MCF 10A (cell line): ENCODE data around the gene SPRN. TPM values are rescaled to one million over a fixed set of nuclear protein-coding genes. Genes with fewer than 3 reads are reported as not detected.
"Not testable (repeated sequence)": the region's sequence is repeated elsewhere in the genome, so short reads cannot be mapped to it uniquely, and the experiment has no call there.

Experiments
- BruUV-seq: library from RNA; stranded (reverse); fragments of 400-500 nt; replicated peaks from 2 replicates; lab custom pipeline; 2021; lab: Mats Ljungman, UMichigan
- CTCF ChIA-PET: fragments of 300-600 bp; sonication (Branson Sonifier 250); formaldehyde crosslinking; extraction: SDS; loops from one replicate; lab custom pipeline; 2021; ENCODE audit warnings: antibody characterized with exemption, inconsistent platforms; lab: Yijun Ruan, JAX
- POLR2A ChIA-PET: fragments of 300-600, 350-650 bp; sonication (Branson Sonifier 250); formaldehyde crosslinking; extraction: SDS; loops from one replicate; lab custom pipeline; 2020; ENCODE audit warnings: antibody characterized with exemption, inconsistent platforms; lab: Yijun Ruan, JAX
- DNase-seq: peaks from one replicate; pipeline ENCODE4 v3.0.0-alpha.2; 2018; ENCODE audit not compliant: unreplicated experiment
- H3K27ac Mint-ChIP-seq: one replicate; pipeline ENCODE4 v1.8.0; 2022; ENCODE audit warnings: mild to moderate bottlenecking, low read depth, mixed read lengths; ENCODE audit not compliant: unreplicated experiment
- H3K27me3 Mint-ChIP-seq: one replicate; pipeline ENCODE4 v1.8.0; 2022; ENCODE audit warnings: mixed read lengths; ENCODE audit not compliant: insufficient read depth, unreplicated experiment
- H3K36me3 Mint-ChIP-seq: one replicate; pipeline ENCODE4 v1.8.0; 2022; ENCODE audit warnings: mild to moderate bottlenecking, moderate library complexity, mixed read lengths; ENCODE audit not compliant: insufficient read depth, unreplicated experiment
- H3K4me1 Mint-ChIP-seq: one replicate; pipeline ENCODE4 v1.8.0; 2022; ENCODE audit warnings: mixed read lengths; ENCODE audit not compliant: insufficient read depth, unreplicated experiment
- H3K4me3 Mint-ChIP-seq: one replicate; pipeline ENCODE4 v1.8.0; 2022; ENCODE audit warnings: mild to moderate bottlenecking, moderate library complexity, mixed read lengths; ENCODE audit not compliant: unreplicated experiment
- H3K9me3 Mint-ChIP-seq: one replicate; pipeline ENCODE4 v1.8.0; 2022; ENCODE audit warnings: mixed read lengths; ENCODE audit not compliant: unreplicated experiment
- CTCF ChIP-seq: fragments of 200-600 bp; IDR thresholded peaks from one replicate; pipeline ENCODE4 v1.8.0; 2022; ENCODE audit warnings: antibody characterized with exemption, mild to moderate bottlenecking; ENCODE audit not compliant: unreplicated experiment
- intact Hi-C: fragments of 100-400 bp; cut with micrococcal nuclease; formaldehyde crosslinking; loops from 2 replicates; pipeline ENCODE4 v1.14.1; 2022
- total RNA-seq: library from RNA; stranded (reverse); gene quantifications from 2 replicates; pipeline ENCODE4 v1.2.3, GENCODE V29; 2022

Gene SPRN
- total RNA-seq, 1 experiment from 2014 or later, result not detected

- H3K27ac Mint-ChIP-seq, result no peak overlapping the region
- peak overlapping the region; percentile 71 for H3K4me3 Mint-ChIP-seq
- DNase-seq, result no peak
- POLR2A ChIA-PET, result interaction anchor here (0.7 to 1.4 kb wide), 3 partner anchors 13 to 121 kb away, joined by 3 to 8 read pairs (median 5); partner anchors contain the start of gene MTG1
- no peak for TF ChIP-seq CTCF
- BruUV-seq, result no TSS peak
- H3K9me3 Mint-ChIP-seq, result no peaks in the 10 kb centered on the region
- CTCF ChIA-PET, result interaction anchor here (0.9 to 1.1 kb wide), 2 partner anchors 9 to 115 kb away, joined by 3 to 4 read pairs; no protein-coding TSS in a partner anchor
- intact Hi-C loops, result no loop called here
- H3K36me3 Mint-ChIP-seq, result peaks cover 5% of the 10 kb centered on the region
- H3K27me3 Mint-ChIP-seq, result no peaks in the 10 kb centered on the region
- H3K4me1 Mint-ChIP-seq, result peaks cover 5% of the 10 kb centered on the region
These were observed 46.6 kb downstream of the SPRN start for GRCh38 chr10:133377818-133378250.

- H3K27me3 Mint-ChIP-seq, result no peaks in the 10 kb centered on the region
- no peak for DNase-seq
These were observed 47.2 kb downstream of the SPRN start for GRCh38 chr10:133377025-133377817.

GRCh38 chr10:133376183-133376582 is 48.2 kb downstream of the SPRN start:
- H3K36me3 Mint-ChIP-seq, result peaks cover 10% of the 10 kb centered on the region
- intact Hi-C loops, CTCF ChIA-PET, POLR2A ChIA-PET, H3K9me3 Mint-ChIP-seq, H3K27ac Mint-ChIP-seq, H3K4me3 Mint-ChIP-seq, H3K27me3 Mint-ChIP-seq, BruUV-seq, DNase-seq: not testable (repeated sequence)
- peaks cover 10% of the 10 kb centered on the region for H3K4me1 Mint-ChIP-seq

More at GRCh38 chr10:133377025-133377817, 47.2 kb downstream of the SPRN start:
- H3K36me3 Mint-ChIP-seq, result peaks cover 6% of the 10 kb centered on the region
- no peak overlapping the region for H3K27ac Mint-ChIP-seq
- TF ChIP-seq CTCF, result no peak
- ChIA-PET CTCF (interaction anchor here (0.6 to 0.9 kb wide), 2 partner anchors 8 to 116 kb away, joined by 3 to 5 read pairs; no protein-coding TSS in a partner anchor), POLR2A (interaction anchor here (1.4 kb wide), 1 partner anchor 14 kb away, joined by 5 read pairs; no protein-coding TSS in a partner anchor)
- H3K4me1 Mint-ChIP-seq, result peaks cover 5% of the 10 kb centered on the region
- H3K9me3 Mint-ChIP-seq, result no peaks in the 10 kb centered on the region
- no TSS peak for BruUV-seq
- intact Hi-C loops, result no loop called here
- H3K4me3 Mint-ChIP-seq, result peak overlapping the region; percentile 38

GRCh38 chr10:133375357-133376115 is 48.9 kb downstream of the SPRN start:
- intact Hi-C loops, result no loop called here
- no TSS peak for BruUV-seq
- Mint-ChIP-seq H3K9me3 (no peaks in the 10 kb centered on the region), H3K4me1 (peaks cover 10% of the 10 kb centered on the region), H3K4me3 (no peak overlapping the region), H3K27ac (no peak overlapping the region), H3K36me3 (peaks cover 15% of the 10 kb centered on the region), H3K27me3 (no peaks in the 10 kb centered on the region)
- CTCF ChIA-PET, result interaction anchor here (1.5 kb wide), 1 partner anchor 46 kb away, joined by 6 read pairs; no protein-coding TSS in a partner anchor
- POLR2A ChIA-PET, result no interaction called here
- no peak for DNase-seq
- no peak for TF ChIP-seq CTCF
